Activated naive CD4-positive, alpha-beta T cell treated with anti-CD3 and anti-CD28 coated beads for 36 hours (primary cell): Measurements from ENCODE around the gene LYL1. TPM values are rescaled to one million over a fixed set of nuclear protein-coding genes. Genes with fewer than 3 reads are reported as not detected.
A peak's percentile ranks its signal among the peaks of the same experiment; 100 is the strongest.

Experiments
- CTCF ChIA-PET: fragments of 350-600 bp; sonication (Branson Sonifier 250); formaldehyde crosslinking; loops from one replicate; lab custom pipeline; 2021; ENCODE audit warnings: antibody characterized with exemption; lab: Charles Lee
- DNase-seq: peaks from one replicate; pipeline ENCODE4 v3.0.0-alpha.2; 2020
- H3K27ac Mint-ChIP-seq: one replicate; pipeline ENCODE4 v1.8.0; 2021; ENCODE audit warnings: mild to moderate bottlenecking, mixed read lengths
- H3K27me3 Mint-ChIP-seq: one replicate; pipeline ENCODE4 v1.8.0; 2021; ENCODE audit warnings: low read depth, mixed read lengths
- H3K36me3 Mint-ChIP-seq: one replicate; pipeline ENCODE4 v1.8.0; 2021; ENCODE audit warnings: low read depth, mixed read lengths
- H3K4me1 Mint-ChIP-seq: one replicate; pipeline ENCODE4 v1.8.0; 2021; ENCODE audit warnings: low read depth, mixed read lengths
- H3K4me3 Mint-ChIP-seq: one replicate; pipeline ENCODE4 v1.8.0; 2021; ENCODE audit warnings: mild to moderate bottlenecking, moderate library complexity, mixed read lengths
- H3K9me3 Mint-ChIP-seq: one replicate; pipeline ENCODE4 v1.8.0; 2021; ENCODE audit warnings: mixed read lengths
- intact Hi-C: fragments of 100-400 bp; cut with micrococcal nuclease; formaldehyde crosslinking; loops from one replicate; pipeline ENCODE4 v1.15.1; 2023
- total RNA-seq, 2 experiments: library from RNA; stranded (reverse); gene quantifications; one replicate each; pipeline ENCODE4 v1.2.3, GENCODE V29; 2021

Gene LYL1
- total RNA-seq, 2 experiments from 2014 or later: 1.8 to 2.2 TPM

DNA sequence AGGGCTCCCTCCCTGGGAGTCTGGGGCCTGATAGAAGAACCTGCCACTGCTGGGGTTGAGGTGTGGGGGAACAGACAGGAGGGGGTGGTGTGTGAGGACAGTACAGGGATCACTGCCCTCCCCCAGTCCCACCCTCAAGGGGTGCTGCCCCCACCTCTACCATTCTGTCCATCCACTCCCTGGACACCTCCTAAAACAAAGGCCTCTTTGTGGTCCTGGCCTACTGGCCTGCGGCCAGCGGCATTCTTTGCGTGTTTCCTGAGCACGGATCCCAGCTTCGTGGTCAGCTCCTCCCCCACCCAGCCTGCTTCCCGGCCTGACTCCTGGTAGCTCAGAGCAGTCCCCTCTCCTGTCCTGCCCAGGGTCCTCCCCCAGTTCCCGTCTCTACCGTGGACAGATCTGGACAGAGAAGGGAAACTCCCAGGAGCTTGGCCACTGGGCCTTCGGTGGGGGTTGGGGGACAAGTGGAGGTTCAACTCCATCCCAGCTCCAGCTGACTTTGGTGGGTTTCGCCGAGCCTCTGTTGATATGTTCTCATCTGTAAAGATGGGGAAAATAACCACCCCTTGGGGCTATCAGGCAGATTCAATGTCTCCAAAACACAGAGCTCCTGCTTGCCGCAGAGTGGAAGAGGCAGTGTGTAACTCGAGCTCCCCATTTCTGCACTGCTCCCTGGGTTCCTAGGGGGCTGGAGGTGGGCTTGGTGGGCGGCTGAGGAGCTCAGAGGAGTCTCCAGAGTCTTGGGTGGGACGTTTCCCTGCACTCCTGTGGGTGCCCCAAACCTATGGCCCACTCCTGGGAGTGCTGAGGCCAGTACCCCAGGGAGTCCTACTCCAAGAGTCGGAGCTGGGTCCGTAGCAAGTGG is 48.7 kb downstream of the LYL1 start:
- DNase-seq: no peak
- H3K9me3 Mint-ChIP-seq: no peaks in the 10 kb centered on the region
- H3K27ac Mint-ChIP-seq: no peak overlapping the region
- no peak overlapping the region for H3K4me3 Mint-ChIP-seq
- peaks cover 11% of the 10 kb centered on the region for H3K4me1 Mint-ChIP-seq
- CTCF ChIA-PET: interaction anchor here (0.6 to 2.0 kb wide), 7 partner anchors 7 to 239 kb away, joined by 3 to 7 read pairs (median 4); no protein-coding TSS in a partner anchor
- H3K27me3 Mint-ChIP-seq: no peaks in the 10 kb centered on the region
- intact Hi-C loops: no loop called here
- H3K36me3 Mint-ChIP-seq: no peaks in the 10 kb centered on the region

DNA sequence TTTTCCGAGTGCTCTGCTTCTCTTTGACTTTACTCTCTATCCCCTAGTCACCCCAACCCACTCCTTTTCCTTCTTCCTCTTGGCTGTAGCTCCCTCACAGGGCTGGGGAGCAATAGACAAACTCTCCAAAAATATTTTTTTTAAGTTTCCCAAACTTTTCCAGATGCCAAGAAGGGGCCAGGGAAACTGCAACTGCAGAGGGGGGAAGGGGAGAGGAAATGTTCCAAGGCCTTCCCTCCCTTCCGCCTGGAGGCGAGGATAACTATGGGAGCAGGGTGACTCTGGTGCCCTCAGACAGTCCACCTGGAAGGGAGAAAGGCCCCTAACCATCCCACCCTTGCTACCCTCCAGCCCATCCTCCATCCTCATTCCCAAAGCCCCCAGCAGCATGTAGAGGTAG is 49.4 kb downstream of the LYL1 start:
- CTCF ChIA-PET: interaction anchor here (1.2 to 1.8 kb wide), 3 partner anchors 8 to 24 kb away, joined by 3 to 7 read pairs (median 4); no protein-coding TSS in a partner anchor
- Mint-ChIP-seq H3K9me3 (no peaks in the 10 kb centered on the region), H3K27ac (no peak overlapping the region), H3K4me1 (peaks cover 11% of the 10 kb centered on the region), H3K27me3 (no peaks in the 10 kb centered on the region), H3K36me3 (no peaks in the 10 kb centered on the region), H3K4me3 (no peak overlapping the region)
- no peak for DNase-seq
- intact Hi-C loops: no loop called here

DNA sequence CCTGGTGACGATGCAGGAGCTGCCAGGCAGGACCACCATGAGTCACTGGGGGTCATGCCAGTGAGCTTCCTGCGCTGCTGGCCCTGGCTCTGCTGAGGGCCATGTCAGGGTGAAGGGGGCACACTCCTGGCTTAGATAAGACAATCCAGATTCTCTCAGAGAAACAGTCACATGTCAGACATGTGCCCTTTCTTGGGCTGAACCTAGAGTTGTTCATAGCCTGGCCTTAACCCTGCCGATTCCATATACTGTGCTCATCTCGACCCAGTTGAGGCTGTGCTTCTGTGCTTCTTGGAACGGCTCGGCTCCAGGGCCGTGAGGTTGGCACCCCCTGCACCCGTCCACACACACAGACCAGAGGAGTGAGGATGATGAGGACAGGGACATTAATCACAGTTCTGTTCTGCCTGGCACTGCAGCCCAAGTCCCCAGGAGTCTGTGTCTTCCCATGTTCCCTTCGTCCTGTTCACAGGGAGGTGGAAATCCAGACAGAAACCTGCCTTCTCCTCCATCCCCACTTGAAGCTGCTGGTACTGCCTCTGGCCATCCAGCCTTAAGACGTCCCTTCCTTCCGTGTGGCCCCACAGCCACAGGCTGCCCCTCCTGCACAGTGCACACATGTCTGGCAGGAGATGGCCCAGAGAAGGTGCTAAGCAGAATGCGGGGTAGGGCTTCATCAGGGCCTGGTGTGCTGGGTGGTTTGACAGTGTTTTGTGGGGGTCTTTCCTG is 50.0 kb downstream of the LYL1 start:
- Mint-ChIP-seq H3K27ac (no peak overlapping the region), H3K9me3 (no peaks in the 10 kb centered on the region), H3K4me1 (peaks cover 11% of the 10 kb centered on the region), H3K27me3 (no peaks in the 10 kb centered on the region), H3K4me3 (no peak overlapping the region), H3K36me3 (no peaks in the 10 kb centered on the region)
- CTCF ChIA-PET: interaction anchor here (0.9 to 1.8 kb wide), 4 partner anchors 8 to 87 kb away, joined by 3 to 7 read pairs (median 3); no protein-coding TSS in a partner anchor
- DNase-seq: no peak
- intact Hi-C loops: no loop called here

DNA sequence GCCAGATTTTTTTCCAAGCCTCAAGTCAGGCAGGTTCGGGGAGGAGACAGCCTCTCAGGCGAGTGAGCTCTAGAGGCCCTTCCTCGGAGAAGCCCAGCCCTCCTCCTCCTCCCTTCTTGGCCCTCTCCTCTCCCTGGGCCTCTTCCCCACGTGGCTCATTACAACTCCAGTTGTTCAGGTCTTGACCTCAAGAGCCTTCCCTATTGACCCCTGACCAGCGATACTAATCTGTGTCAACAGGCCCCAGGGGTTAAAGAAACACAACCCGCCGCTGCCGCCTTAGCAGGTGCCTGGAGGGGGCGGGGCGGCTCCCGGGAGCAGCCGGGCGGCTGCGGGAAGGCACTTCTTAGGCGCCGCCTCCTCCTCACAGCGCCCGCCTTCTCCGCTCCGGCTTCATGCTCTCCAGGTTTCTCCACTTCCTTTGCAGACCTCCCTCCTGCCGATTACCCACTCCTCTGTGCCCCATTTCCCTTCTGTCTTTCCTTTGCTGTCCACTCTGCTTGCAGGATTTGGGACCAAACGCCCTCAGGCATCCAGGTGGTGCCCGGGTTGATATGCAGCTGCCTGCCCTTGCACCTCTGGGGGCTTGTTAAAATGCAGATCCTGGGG is 51.0 kb downstream of the LYL1 start:
- Mint-ChIP-seq H3K27me3 (no peaks in the 10 kb centered on the region), H3K4me1 (peaks cover 11% of the 10 kb centered on the region), H3K4me3 (peak overlapping the region; percentile 16), H3K36me3 (no peaks in the 10 kb centered on the region), H3K27ac (no peak overlapping the region), H3K9me3 (no peaks in the 10 kb centered on the region)
- intact Hi-C loops: no loop called here
- CTCF ChIA-PET: interaction anchor here (0.6 to 2.2 kb wide), 5 partner anchors 9 to 220 kb away, joined by 3 to 13 read pairs (median 4); no protein-coding TSS in a partner anchor
- peak; percentile 55 for DNase-seq

DNA sequence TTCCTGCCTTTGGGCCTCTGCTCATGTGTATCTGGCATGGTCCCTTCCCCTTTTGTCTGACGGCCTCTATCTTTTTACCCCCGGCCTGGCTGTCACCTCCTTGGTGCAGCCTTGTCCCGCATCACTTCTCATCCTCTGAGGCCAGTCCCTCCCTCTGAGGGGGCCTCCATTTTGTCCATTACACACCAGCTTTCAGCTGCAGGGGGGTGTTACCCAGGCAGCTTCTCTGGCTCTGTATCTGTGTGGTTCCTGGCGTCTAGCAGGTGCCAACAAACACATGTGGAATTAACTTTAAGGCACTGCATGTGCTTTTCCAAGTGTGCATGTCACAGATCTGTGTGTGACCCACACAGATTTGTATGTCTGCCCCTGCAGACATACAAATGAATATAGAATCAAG is 52.4 kb downstream of the LYL1 start:
- intact Hi-C loops: no loop called here
- Mint-ChIP-seq H3K27me3 (no peaks in the 10 kb centered on the region), H3K4me1 (peaks cover 11% of the 10 kb centered on the region), H3K27ac (no peak overlapping the region), H3K36me3 (no peaks in the 10 kb centered on the region), H3K4me3 (no peak overlapping the region), H3K9me3 (no peaks in the 10 kb centered on the region)
- CTCF ChIA-PET: interaction anchor here (1.5 to 2.2 kb wide), 2 partner anchors 11 to 85 kb away, joined by 4 to 13 read pairs; no protein-coding TSS in a partner anchor
- no peak for DNase-seq

Other genes with a start within 250 kb of the LYL1 start
- gene DNASE2, start 221.4 kb downstream of the LYL1 start, total RNA-seq: 10 to 100 TPM; 30.9 to 31.6 TPM
- gene KLF1, start 215.7 kb downstream of the LYL1 start, total RNA-seq: under 1 TPM; 0.17 to 0.21 TPM
- gene GCDH, start 211.7 kb downstream of the LYL1 start, total RNA-seq: 10 to 100 TPM; 36.3 to 38.3 TPM
- 1 to 10 TPM; 3.4 to 5.4 TPM for gene SYCE2, start 183.6 kb downstream of the LYL1 start, total RNA-seq
- gene FARSA, start 169.1 kb downstream of the LYL1 start, total RNA-seq: 10 to 100 TPM; 77.9 to 82.8 TPM
- 100 to 1,000 TPM; 407 to 431 TPM for gene CALR, start 164.2 kb downstream of the LYL1 start, total RNA-seq
- gene RAD23A, start 157.0 kb downstream of the LYL1 start, total RNA-seq: 100 to 1,000 TPM; 219 to 223 TPM
- gene GADD45GIP1, start 145.6 kb downstream of the LYL1 start, total RNA-seq: 10 to 100 TPM; 27.4 to 28.6 TPM
- gene DAND5, start 133.3 kb downstream of the LYL1 start, total RNA-seq: not detected
- gene NFIX, start 107.4 kb downstream of the LYL1 start, total RNA-seq: 1 to 10 TPM; 6.2 to 6.4 TPM
- 10 to 100 TPM; 55.8 to 59.6 TPM for gene TRMT1, start 13.9 kb upstream of the LYL1 start, total RNA-seq
- gene NACC1, start 15.4 kb upstream of the LYL1 start, total RNA-seq: 10 to 100 TPM; 41.3 to 45.0 TPM
- gene STX10, start 47.5 kb upstream of the LYL1 start, total RNA-seq: 10 to 100 TPM; 48.3 to 48.9 TPM
- 100 to 1,000 TPM; 120 to 123 TPM for gene IER2, start 47.6 kb upstream of the LYL1 start, total RNA-seq